ENCODE data around the gene PEX1. TPM values are rescaled to one million over a fixed set of nuclear protein-coding genes. Genes with fewer than 3 reads are reported as not detected.

PEX1 gene
- polyA plus RNA-seq, 1 donor from 2014 or later = 108 TPM

- H3K4me3 ChIP-seq (ENCODE audit: low read length) = no peak overlapping the region
- H3K4me2 ChIP-seq (ENCODE audit: low read length) = no peak overlapping the region
- H4K20me1 ChIP-seq (ENCODE audit: insufficient read depth) = no peaks in the 10 kb centered on the region
- TF ChIP-seq POLR2AphosphoS5 (IDR thresholded peaks at IDR 0.05) = no peak
- TF ChIP-seq RAD21 (conservative IDR thresholded peaks at IDR 0.05) = no peak
- no peak for TF ChIP-seq TAF1 (IDR thresholded peaks at IDR 0.05; ENCODE audit: low read depth)
- TF ChIP-seq, protein P1, sequence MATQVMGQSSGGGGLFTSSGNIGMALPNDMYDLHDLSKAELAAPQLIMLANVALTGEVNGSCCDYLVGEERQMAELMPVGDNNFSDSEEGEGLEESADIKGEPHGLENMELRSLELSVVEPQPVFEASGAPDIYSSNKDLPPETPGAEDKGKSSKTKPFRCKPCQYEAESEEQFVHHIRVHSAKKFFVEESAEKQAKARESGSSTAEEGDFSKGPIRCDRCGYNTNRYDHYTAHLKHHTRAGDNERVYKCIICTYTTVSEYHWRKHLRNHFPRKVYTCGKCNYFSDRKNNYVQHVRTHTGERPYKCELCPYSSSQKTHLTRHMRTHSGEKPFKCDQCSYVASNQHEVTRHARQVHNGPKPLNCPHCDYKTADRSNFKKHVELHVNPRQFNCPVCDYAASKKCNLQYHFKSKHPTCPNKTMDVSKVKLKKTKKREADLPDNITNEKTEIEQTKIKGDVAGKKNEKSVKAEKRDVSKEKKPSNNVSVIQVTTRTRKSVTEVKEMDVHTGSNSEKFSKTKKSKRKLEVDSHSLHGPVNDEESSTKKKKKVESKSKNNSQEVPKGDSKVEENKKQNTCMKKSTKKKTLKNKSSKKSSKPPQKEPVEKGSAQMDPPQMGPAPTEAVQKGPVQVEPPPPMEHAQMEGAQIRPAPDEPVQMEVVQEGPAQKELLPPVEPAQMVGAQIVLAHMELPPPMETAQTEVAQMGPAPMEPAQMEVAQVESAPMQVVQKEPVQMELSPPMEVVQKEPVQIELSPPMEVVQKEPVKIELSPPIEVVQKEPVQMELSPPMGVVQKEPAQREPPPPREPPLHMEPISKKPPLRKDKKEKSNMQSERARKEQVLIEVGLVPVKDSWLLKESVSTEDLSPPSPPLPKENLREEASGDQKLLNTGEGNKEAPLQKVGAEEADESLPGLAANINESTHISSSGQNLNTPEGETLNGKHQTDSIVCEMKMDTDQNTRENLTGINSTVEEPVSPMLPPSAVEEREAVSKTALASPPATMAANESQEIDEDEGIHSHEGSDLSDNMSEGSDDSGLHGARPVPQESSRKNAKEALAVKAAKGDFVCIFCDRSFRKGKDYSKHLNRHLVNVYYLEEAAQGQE (IDR thresholded peaks at IDR 0.05; ENCODE audit: borderline replicate concordance) = no peak
- no peak for TF ChIP-seq EP300 (conservative IDR thresholded peaks at IDR 0.05; ENCODE audit: poor library complexity, severe bottlenecking)
- H3K9me3 ChIP-seq (ENCODE audit: low read length) = no peaks in the 10 kb centered on the region
- H3F3A ChIP-seq (ENCODE audit: insufficient read depth, low read length, poor library complexity, severe bottlenecking) = no peaks in the 10 kb centered on the region
- H3K9ac ChIP-seq (ENCODE audit: low read length) = no peak overlapping the region
- no peaks in the 10 kb centered on the region for H3K36me3 ChIP-seq (ENCODE audit: insufficient read depth, low read length)
- no peaks in the 10 kb centered on the region for H3K9me2 ChIP-seq (ENCODE audit: insufficient read depth, low read length)
- no peaks in the 10 kb centered on the region for H3K27me3 ChIP-seq (ENCODE audit: insufficient read depth, low read depth, low read length)
- no peak overlapping the region for H3K27ac ChIP-seq (ENCODE audit: low read length)
- no peaks in the 10 kb centered on the region for H3K79me2 ChIP-seq (replicated peaks; ENCODE audit: insufficient read depth, low read length)
- H2AFZ ChIP-seq (ENCODE audit: low read depth, low read length) = no peak overlapping the region
Measured at GRCh38 chr7:92460510-92460909, 67.8 kb downstream of the PEX1 start.

DNA sequence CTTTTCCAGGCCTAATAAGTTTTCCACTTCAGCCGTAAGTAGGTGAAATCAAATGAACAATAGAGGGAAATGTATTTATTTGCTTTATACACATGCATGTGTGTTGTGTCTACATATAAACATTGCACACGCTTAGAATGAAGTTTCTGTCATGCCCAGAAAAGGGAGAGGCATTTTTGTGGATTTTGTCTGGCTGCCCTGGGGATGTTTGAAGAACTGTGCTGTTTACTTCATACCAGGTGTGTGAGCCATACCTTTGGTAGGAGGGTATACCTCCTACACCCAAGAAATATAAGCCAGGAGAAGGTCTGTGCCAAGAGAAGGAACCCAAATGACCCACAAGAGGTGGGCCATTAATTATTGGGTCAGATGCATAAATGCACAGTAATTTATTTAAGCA is 68.2 kb downstream of the PEX1 start:
- H3K9me2 ChIP-seq (ENCODE audit: insufficient read depth, low read length) = no peaks in the 10 kb centered on the region
- no peaks in the 10 kb centered on the region for H3K9me3 ChIP-seq (ENCODE audit: low read length)
- H3F3A ChIP-seq (ENCODE audit: insufficient read depth, low read length, poor library complexity, severe bottlenecking) = no peaks in the 10 kb centered on the region
- no peaks in the 10 kb centered on the region for H3K27me3 ChIP-seq (ENCODE audit: insufficient read depth, low read depth, low read length)
- no peak overlapping the region for H3K27ac ChIP-seq (ENCODE audit: low read length)
- H3K79me2 ChIP-seq (replicated peaks; ENCODE audit: insufficient read depth, low read length) = no peaks in the 10 kb centered on the region
- no peak overlapping the region for H3K4me3 ChIP-seq (ENCODE audit: low read length)
- TF ChIP-seq EZH2 (IDR thresholded peaks at IDR 0.05; ENCODE audit: borderline replicate concordance, insufficient read depth, low read length, poor library complexity, severe bottlenecking) = no peak
- TF ChIP-seq EP300 (conservative IDR thresholded peaks at IDR 0.05; ENCODE audit: poor library complexity, severe bottlenecking) = no peak
- no peak for TF ChIP-seq SMC3 (conservative IDR thresholded peaks at IDR 0.05; ENCODE audit: poor library complexity)
- TF ChIP-seq RAD21 (conservative IDR thresholded peaks at IDR 0.05) = no peak
- no peak for TF ChIP-seq TAF1 (IDR thresholded peaks at IDR 0.05; ENCODE audit: low read depth)
- TF ChIP-seq CTCF (IDR thresholded peaks at IDR 0.05; ENCODE audit: poor library complexity, severe bottlenecking) = no peak
- H3K4me2 ChIP-seq (ENCODE audit: low read length) = no peak overlapping the region
- no peaks in the 10 kb centered on the region for H4K20me1 ChIP-seq (ENCODE audit: insufficient read depth)
- H3K9ac ChIP-seq (ENCODE audit: low read length) = no peak overlapping the region
- no peak overlapping the region for H2AFZ ChIP-seq (ENCODE audit: low read depth, low read length)
- H3K36me3 ChIP-seq (ENCODE audit: insufficient read depth, low read length) = no peaks in the 10 kb centered on the region

DNA sequence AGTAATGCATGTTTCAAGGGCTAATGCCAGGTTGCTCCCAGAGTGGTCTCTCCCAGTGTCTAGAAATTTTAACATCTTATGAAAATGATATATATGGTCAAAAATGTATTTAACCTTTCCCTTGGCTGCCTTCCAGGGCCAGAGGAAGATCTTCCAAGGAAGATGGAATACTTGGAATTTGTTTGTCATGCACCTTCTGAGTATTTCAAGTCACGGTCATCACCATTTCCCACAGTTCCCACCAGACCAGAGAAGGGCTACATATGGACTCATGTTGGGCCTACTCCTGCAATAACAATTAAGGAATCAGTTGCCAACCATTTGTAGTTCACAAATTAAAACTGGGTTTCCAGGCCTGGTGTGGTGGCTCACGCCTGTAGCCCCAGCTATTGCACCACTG is 72.1 kb downstream of the PEX1 start:
- Histone ChIP-seq H3K27ac (ENCODE audit: low read length) (no peak overlapping the region), H3K9me3 (ENCODE audit: low read length) (no peaks in the 10 kb centered on the region), H3K4me2 (ENCODE audit: low read length) (no peak overlapping the region), H3K79me2 (replicated peaks; ENCODE audit: insufficient read depth, low read length) (no peaks in the 10 kb centered on the region), H2AFZ (ENCODE audit: low read depth, low read length) (no peak overlapping the region), H3F3A (ENCODE audit: insufficient read depth, low read length, poor library complexity, severe bottlenecking) (no peaks in the 10 kb centered on the region), H3K36me3 (ENCODE audit: insufficient read depth, low read length) (peaks cover 9% of the 10 kb centered on the region), H3K27me3 (ENCODE audit: insufficient read depth, low read depth, low read length) (no peaks in the 10 kb centered on the region), H4K20me1 (ENCODE audit: insufficient read depth) (no peaks in the 10 kb centered on the region), H3K4me3 (ENCODE audit: low read length) (no peak overlapping the region), H3K9me2 (ENCODE audit: insufficient read depth, low read length) (no peaks in the 10 kb centered on the region), H3K9ac (ENCODE audit: low read length) (no peak overlapping the region)
- TF ChIP-seq TAF1 (IDR thresholded peaks at IDR 0.05; ENCODE audit: low read depth) (no peak), RAD21 (conservative IDR thresholded peaks at IDR 0.05) (no peak), SMC3 (conservative IDR thresholded peaks at IDR 0.05; ENCODE audit: poor library complexity) (no peak), POLR2AphosphoS5 (IDR thresholded peaks at IDR 0.05) (no peak), EP300 (conservative IDR thresholded peaks at IDR 0.05; ENCODE audit: poor library complexity, severe bottlenecking) (no peak), EZH2 (IDR thresholded peaks at IDR 0.05; ENCODE audit: borderline replicate concordance, insufficient read depth, low read length, poor library complexity, severe bottlenecking) (no peak)
- TF ChIP-seq, protein P1 (IDR thresholded peaks at IDR 0.05; ENCODE audit: borderline replicate concordance) = no peak
